Cardiac septum (tissue), 1 donor: ENCODE measurements around the gene AMBRA1. TPM values are rescaled to one million over a fixed set of nuclear protein-coding genes. Genes with fewer than 3 reads are reported as not detected.
"Not testable (repeated sequence)": the region's sequence is repeated elsewhere in the genome, so short reads cannot be mapped to it uniquely, and the experiment has no call there.

Source experiments
- DNase-seq: peaks from one replicate; pipeline ENCODE4 v3.0.0-alpha.2; 2020; ENCODE audit warnings: low spot score
- intact Hi-C: fragments of 100-400 bp; cut with DNase I; formaldehyde crosslinking; loops from one replicate; pipeline ENCODE4 v1.14.0; 2022
- total RNA-seq: library from RNA; stranded (reverse); fragmentation: NEBNext Ultra II Directional; extraction: Animal tissue kit (Norgen Biotek cat#: 25700); gene quantifications from one replicate; pipeline ENCODE4 v1.2.1, GENCODE V29; 2021
- donor health status: DM: no; HTN: no; CAD: no.

AMBRA1 gene
- total RNA-seq, 1 donor from 2014 or later, result 18.0 TPM

DNA sequence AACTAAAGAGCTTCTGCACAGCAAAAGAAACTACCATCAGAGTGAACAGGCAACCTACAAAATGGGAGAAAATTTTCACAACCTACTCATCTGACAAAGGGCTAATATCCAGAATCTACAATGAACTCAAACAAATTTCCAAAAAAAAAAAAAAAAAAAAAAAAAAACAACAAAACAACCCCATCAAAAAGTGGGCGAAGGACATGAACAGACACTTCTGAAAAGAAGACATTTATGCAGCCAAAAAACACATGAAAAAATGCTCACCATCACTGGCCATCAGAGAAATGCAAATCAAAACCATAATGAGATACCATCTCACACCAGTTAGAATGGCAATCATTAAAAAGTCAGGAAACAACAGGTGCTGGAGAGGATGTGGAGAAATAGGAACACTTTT is 10.3 kb downstream of the AMBRA1 start:
- intact Hi-C loops, DNase-seq: not testable (repeated sequence)

DNA sequence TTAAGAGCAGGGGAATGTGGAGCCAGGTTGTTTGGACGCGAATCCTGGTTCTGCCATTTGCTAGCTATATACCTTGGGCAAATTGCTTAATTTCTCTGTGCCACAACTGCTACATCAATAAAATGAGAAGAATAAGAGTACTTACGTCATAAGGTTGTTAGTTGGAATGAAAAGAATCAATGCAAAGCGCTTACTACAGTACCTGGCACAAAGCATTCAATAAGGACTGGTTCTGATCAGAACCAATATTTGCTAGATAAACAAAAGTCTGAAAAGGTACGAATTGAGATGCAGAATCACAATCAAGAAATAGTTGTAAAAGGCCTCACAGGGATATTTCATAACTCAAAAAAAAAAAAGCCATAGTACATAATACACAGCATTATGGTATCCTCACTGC is 11.2 kb downstream of the AMBRA1 start:
- no peak for DNase-seq
- intact Hi-C loops, result no loop called here

DNA sequence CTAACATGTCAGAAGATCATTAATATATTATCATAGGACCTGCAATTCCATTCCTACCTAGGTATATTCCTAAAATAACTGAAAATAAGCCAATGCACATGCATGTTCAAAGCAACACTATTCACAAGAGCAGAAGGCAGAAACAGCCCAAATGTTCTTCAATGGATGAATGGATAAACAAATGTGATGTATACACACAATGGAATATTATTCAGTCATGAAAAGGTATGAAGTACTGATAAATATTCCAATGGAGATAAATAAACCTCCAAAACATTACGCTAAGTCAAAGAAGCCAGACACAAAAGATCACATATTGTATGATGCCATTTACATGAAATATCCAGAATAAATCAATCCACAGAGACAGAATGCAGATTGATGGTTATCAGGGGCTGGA is 16.8 kb downstream of the AMBRA1 start:
- DNase-seq, result no peak
- intact Hi-C loops, result no loop called here

DNA sequence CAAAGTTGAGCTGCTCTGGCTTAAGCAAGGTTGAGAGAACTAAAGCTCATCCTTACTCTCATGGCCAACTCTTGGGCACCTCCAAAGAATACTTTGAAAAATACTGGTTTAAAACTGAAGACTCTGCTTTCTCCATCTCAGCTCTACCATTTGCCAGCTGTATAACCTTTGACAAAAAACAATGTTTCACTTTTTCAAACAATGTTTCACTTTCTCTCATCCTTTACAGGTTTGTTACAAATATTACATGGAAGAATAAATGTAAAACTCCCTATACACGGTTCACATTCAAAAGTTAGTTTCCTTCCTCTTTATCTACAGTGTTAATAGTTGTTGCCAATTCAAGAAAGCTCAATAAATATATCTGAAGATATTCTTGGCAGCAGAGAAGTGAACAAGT is 19.2 kb downstream of the AMBRA1 start:
- DNase-seq, result no peak
- intact Hi-C loops, result no loop called here

DNA sequence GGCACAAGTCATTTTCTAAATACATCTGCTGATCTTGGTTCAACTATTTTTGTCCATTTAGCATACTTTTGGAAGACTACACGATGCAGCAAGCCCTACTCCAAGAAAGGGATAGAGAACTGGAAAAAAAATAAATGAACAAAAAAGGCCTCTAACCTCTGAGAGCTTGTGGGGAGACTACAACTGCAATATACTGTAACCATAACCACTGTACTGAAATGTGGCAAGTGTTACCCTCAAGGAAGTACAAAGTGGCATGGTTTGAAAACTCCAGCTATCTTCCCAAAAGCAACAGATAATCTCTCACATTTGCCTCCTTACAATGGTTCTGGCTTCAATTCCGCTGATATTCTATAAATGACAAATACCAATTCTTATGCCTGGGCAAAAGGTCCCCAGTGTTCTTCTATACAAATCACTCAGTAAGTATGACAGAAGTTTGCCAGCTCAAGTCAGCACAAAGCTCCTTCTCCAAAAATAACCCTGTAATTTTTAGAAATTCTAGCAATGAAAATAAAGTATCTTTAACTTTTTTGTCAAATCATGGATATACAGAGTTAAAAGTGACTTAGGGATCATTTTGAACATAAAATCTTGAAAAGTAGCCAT is 22.9 kb downstream of the AMBRA1 start:
- intact Hi-C loops, result no loop called here
- no peak for DNase-seq

DNA sequence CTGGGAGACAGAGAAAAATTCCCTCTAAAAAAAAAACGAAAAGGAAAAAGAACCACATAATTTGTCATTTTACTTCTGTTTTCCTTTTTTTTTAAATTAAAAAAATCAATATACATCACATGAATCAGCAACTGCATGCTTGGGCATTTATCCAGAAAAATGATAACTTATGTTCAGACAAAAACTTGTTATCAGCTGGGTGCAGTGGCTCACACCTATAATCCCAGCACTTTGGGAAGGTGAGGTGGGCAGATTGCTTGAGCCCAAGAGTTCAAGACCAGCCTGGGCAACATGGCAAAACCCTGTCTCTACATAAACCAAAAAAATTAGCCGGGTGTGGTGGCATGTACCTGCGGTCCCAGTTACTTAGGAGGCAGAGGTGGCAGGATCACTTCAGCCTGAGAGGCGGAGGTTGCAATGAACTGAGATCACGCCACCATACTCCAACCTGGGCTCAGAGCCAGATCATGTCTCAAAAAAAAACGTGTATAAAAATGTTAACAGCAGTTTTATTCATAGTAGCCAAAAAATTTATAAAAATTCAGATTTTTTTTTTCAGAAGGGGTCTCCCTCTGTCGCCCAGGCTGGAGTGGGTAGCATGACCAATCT is 28.5 kb downstream of the AMBRA1 start:
- DNase-seq, result no peak
- intact Hi-C loops, result no loop called here

DNA sequence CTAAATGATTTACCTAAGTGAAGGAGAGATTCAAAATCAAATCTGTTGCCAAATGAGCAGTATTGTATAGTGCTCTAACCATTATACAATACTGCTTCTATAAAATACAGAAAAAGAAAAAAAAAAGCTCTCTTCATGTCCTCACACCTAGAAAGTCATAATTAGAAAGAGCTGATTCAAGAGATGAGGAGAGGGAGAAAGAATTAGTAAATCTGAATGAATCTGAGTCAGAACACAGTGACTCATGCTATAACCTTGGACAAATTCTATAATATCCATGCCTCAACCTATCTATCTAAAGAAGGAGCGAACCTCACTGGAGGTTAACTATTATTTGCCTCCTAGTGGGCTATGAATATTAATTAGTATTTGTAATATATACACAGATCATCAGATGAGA is 29.4 kb downstream of the AMBRA1 start:
- intact Hi-C loops, result no loop called here
- no peak for DNase-seq

DNA sequence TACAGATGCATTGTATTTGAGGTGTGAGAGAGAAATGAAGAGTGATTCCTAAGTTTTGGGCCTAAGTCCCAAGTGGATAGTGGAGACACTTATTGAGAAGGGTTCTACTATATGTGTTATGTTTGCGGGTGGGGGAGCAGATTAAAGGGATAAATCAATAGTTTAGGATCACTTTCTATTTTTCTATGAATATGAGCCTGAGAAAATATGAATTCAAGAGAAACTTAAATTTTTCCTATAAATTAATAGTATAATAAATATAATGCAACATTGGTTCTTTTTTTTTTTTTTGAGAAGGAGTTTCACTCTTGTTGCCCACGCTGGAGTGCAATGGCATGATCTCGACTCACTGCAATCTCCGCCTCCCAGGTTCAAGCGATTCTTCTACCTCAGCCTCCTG is 31.3 kb downstream of the AMBRA1 start:
- intact Hi-C loops, result no loop called here
- DNase-seq, result no peak

DNA sequence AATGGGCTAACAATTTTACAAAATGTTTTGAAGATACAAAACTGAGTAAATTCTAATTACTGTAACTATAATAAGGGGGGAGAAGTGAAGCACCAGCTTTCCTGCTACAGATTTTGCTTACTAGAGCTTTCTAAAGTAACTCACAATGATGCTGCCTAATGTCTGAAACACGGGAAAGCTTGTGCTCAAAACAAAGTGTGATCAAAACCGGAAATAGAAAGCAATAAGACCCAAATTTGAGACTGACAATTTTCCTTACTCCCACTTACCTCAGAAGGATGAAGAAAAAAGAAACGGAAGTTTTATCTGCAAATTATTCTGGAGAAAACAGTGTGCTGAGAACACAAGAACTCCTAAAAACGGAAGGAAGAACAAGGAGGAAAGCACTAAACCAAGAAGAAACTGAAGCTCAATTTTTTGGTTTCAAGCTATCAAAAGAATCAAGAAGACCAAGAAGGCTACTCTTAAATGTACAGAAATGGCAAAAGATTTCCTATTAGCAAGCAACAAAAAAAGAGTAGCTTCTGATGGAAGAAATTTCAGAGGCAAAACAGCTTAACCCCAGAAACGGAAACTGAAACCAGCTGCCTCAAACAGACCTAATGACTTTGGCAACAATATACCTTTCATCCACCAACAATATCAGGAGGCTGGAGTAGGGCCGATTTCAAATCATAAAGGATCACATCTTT is 33.4 kb downstream of the AMBRA1 start:
- intact Hi-C loops, result no loop called here
- no peak for DNase-seq

DNA sequence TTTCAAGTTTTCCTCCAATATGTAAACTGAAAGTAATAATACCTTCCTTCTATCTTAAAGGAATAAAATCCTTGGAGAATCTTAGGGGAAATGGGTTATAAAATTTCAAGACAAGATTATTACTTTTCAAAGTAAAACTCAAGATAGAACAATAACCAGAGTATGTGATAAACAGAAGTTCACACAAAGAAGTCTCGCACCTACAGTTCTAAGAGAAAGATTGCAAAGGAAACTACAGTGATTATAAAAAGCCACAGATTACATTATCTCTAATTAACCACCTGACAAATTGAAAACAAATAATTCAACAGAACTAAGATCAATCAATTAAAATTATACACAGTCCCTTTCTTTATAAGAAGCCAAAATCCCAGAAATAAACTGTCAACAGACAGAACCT is 34.0 kb downstream of the AMBRA1 start:
- no peak for DNase-seq
- intact Hi-C loops, result no loop called here

DNA sequence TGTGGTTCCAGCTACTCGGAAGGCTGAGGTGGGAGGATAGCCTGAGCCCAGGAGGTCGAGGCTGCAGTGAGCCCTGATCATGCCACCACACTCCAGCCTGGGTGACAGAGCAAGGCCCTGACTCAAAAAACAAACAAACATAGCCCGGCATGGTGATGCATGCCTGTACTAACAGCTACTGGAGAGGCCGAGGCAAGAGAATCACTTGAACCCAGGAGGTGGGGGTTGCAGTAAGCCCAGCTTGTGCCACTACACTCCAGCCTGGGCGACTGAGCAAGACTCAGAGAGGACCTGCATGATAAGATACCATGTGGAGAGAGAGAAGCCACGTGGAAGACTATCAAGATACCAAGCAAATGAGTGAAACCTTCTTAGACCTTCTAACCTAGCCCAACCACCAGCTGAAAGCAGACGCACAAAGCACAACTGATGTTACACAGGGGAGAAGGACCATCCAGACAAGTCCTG is 36.1 kb downstream of the AMBRA1 start:
- intact Hi-C loops, result no loop called here
- no peak for DNase-seq

DNA sequence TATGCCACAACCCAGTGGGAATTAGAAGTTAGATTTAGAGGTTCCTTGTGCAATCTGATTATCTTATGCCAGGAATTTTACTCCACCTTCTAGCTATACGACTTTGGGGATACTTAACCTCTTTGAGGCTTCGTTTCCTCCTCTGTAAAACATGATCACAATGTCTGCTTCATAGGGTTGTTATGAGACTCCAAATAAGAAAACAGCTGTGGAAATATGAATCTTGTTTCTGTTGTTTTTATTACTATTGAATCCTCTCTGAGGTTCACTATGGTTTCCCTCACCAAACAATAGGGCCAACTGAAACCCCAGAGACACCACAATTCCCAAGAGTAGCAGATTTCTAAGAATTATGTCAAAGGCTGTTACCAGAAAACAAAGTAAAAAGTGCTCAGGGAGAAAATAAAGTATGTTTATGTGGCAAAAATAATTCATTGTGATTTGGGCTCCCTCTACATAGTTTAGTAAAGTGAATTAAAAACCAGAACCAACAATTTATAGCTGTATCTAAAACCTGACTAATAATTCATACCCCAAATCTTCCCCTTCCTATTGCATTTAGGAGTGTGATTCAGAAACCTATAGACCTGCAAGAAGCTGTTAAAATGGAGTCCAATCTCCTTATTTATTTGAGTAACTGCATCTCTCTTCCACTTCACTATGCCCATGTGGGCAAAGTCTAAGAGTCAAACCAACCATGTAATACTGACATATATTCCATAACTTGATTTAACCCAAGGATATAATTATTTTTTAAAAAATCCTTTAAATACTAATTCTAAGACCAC is 38.4 kb downstream of the AMBRA1 start:
- intact Hi-C loops, result no loop called here
- no peak for DNase-seq

DNA sequence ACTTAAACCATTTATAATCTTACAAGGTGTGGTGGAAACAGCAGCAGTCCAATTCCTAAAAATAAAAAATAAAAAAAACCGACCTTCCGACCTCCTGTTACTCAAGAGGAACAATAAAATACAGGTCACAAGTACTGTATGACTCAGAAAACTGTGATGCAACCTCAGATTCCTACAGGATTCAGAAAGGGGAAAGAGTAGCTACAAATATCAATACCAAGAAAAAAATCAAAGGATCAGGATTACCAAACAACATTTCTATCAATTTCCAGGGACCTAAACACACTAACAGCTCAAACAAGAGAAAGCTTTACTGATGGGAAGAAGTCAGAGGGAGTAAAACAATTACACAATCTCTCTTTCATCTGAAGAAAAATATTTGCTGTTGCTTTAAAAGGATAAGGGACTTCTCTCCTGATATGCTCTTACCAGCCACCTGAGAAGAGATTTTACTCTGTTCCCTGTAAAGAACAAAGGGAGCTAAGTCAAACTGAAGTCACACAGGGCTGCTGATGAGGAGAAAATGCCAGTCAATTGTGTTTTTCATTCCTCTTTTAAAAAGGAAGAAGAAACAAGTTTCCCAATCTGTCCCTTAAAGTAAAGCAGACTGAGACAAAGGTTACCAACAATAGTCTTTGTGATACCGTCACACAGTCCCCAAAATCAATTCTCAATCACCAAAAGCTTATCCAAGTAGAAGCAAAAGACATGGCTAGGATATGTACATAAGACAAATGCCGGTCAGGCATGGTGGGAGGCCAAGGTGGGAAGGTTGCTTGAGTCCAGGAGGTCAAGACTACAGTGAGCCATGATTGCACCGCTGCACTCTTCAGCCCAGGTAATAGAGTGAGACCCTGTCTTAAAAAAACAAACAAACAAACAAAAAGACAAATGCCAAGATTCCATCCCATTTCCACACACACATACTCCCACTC is 39.3 kb downstream of the AMBRA1 start:
- no peak for DNase-seq
- intact Hi-C loops, result no loop called here

DNA sequence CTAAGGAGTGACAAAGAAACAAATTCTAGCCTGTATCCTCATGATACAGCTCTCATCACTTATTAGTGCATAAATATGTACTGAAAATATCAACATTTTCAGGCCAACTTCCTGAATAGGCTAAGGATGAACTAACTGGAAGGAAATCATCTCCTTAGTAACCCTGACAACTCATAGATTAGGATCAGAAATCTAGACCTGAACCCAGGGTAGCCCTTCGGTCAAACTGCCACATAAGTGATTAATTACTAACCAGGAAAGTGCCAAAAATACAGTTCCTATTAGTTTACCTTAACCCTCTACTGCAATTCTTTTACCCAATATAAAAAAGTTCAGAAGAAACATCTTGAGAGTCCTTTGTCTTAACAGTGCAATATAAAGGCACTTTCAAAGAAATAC is 40.0 kb downstream of the AMBRA1 start:
- intact Hi-C loops, result no loop called here
- no peak for DNase-seq

DNA sequence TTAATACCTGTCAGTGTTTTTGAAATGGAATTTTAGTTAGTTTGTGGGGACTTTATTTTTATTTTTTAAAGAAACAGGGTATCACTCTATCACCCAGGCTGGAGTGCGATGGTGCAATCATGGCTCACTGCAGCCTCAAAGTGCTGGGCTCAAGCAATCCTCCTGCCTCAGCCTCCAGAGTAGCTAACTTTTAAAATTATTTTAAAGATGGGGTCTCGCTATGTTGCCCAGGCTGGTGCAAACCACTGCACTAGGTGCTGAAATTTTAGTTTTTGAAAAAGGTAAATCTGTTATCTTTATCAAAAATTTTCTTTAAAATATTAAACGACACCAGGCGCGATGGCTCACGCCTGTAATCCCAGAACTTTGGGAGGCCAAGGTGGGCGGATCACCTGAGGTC is 42.6 kb downstream of the AMBRA1 start:
- DNase-seq, result no peak
- intact Hi-C loops, result no loop called here

DNA sequence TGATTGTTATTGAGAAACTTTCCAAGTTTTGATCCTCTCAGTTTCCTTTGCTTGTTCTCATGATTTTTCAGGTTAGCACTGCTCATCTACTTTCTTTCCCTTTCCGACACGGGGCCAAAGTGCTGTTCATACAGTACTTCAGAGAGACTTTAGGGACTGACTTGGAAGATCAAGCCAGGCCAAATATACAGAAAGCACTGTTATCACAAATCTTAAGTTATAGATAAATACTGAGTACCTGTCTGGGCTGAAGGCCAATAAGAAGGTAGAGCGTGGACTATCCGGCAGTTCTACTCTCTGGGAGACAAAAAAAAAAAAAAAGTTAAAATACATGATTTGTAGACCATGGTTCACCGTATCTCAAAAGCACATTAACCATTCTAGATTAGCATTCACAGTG is 46.2 kb downstream of the AMBRA1 start:
- intact Hi-C loops, result no loop called here
- no peak for DNase-seq

DNA sequence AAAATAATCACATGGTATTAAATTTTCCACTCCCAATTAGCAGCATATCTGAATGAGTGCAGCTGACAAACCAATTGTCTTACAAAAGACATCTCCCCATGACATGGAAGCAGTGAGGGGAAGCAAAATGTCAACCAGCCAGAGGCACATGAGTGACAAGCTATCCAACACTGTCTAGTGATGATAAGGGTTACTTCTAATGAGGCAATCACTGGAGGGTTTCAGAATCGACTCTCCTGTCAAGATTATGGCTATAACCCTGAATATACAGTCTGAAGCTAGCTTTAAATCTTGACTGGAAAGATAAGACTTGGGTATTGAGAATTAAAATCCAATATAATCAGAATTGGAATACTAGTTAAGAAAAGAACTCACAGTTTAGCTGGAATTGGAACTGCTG is 50.3 kb downstream of the AMBRA1 start:
- intact Hi-C loops, result no loop called here
- DNase-seq, result no peak

DNA sequence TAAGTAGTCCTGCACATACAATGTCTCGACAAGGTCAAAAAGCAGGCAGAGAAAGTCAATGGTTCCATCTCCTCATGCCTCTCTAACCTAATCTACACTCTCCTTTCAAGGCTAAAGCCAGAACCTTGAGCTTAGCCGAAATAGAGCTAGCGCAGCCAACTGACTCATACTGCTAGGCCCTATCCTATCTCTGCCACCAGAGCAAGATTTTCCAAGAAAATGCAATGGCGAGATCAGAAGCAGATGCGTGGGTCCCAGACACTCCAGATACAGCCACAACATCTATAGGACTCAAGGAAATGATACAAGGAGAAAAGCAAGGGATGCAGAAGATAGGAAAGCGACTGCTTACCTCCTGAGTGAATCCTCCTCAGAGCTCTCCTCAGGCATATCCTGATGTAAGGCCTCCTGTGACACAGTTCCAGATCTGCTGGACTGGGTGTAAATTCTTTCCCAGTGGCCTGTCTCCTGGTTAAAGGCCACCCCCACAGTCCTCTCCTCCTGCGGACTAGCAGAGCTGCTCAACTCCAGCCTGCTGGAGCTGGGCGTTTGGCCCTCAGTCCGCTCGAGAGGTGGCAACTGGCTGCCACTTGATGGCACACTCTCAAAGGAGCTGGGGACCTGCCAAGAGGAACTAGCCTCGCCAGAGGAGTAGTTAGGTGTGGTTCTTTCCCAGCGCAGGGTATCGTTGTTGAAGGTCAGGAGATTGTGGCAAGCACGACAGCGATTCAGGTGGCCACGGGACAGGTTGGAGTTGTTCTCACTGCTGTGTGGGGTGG is 52.0 kb downstream of the AMBRA1 start:
- DNase-seq, result no peak
- intact Hi-C loops, result no loop called here

DNA sequence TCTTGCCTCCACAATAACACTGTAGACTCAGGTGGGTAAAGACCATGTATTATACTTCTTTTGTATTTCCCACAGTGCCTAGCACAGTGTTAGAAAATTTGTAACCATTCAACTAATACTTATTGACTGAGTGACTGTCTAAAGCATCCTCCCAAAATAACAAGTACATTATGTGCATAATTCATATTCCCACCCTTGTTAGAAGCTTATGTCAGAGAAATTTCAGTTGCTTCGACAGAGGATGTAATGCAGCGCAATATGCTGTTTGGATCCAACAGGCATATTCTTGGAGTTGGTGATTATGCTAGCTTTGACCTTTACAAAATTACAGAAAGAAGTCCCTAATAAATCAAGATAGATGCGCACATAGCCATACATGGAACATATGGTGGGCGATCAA is 53.0 kb downstream of the AMBRA1 start:
- DNase-seq, result no peak
- intact Hi-C loops, result no loop called here
